ENCODE data around the gene KCNN1.

DNA sequence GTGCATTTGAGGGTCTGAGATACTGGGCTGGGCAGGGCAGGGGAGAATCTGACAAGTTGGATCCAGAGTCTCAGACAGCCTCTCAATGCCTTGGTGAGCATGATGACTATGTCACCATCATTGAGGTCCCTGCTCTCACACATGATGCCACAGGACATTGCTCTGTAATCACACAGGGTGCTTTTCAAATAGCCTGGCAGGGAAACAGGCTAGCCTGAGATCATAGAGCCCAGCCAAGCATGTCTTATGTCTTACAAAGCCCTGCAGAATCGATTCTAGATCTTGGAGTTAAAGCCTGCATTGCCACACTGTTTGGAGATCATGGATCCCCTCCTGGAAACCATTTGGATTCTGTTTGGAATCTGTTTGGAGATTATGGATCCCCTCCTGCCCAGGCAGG is 5.3 kb downstream of the KCNN1 start:
- no peak for TF ChIP-seq POLR2A (IDR thresholded peaks at IDR 0.05)
- TF ChIP-seq, protein P1, sequence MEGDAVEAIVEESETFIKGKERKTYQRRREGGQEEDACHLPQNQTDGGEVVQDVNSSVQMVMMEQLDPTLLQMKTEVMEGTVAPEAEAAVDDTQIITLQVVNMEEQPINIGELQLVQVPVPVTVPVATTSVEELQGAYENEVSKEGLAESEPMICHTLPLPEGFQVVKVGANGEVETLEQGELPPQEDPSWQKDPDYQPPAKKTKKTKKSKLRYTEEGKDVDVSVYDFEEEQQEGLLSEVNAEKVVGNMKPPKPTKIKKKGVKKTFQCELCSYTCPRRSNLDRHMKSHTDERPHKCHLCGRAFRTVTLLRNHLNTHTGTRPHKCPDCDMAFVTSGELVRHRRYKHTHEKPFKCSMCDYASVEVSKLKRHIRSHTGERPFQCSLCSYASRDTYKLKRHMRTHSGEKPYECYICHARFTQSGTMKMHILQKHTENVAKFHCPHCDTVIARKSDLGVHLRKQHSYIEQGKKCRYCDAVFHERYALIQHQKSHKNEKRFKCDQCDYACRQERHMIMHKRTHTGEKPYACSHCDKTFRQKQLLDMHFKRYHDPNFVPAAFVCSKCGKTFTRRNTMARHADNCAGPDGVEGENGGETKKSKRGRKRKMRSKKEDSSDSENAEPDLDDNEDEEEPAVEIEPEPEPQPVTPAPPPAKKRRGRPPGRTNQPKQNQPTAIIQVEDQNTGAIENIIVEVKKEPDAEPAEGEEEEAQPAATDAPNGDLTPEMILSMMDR (IDR thresholded peaks at IDR 0.05) = no peak
